M059J (cell line): ENCODE measurements around the gene CFAP251. TPM values are rescaled to one million over a fixed set of nuclear protein-coding genes. Genes with fewer than 3 reads are reported as not detected.

Experiments used
- DNase-seq: peaks from one replicate; pipeline ENCODE4 v3.0.0-alpha.2; 2012; ENCODE audit warnings: low read depth
- total RNA-seq: library from RNA; depleted of rRNA; stranded (reverse); fragments of >200 nt; shearing (Covaris generic); gene quantifications from 2 replicates; pipeline ENCODE4 v1.2.3, GENCODE V29; 2014; rRNA removed

The CFAP251 gene
- total RNA-seq, 1 experiment from 2014 or later = 1.1 TPM

DNA sequence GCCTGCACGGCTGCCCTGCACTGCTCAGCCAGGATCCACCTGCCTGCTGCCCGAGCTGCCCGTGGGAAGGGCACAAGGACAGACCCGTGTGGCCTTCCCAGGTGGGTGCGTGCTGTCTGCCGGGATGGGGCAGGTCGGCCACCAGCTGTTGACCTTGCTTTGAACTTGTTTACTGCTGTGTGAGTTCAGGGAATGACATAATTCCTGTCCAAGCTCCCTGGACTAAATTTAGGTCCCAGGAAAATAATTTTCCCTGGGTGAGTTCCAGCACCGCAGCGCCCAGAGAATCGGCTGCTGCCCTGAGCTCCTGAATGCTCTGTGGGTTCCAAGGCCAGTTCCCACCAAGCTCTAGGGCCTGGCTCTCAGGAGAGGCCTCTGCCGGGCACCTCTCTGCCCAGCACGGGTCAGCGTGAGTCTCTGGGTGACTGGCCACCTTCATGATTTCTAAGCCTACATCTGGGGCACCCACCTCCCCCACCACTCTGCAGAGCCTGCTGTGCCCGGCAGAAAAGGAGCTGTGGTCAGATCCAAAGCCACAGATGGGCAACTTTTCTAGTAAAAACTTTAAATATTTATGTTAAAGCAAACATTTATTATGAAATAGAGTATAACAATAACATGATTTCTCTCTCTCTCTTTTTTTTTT lies 133.0 kb downstream of the CFAP251 start:
- peak; percentile 30 for DNase-seq

DNA sequence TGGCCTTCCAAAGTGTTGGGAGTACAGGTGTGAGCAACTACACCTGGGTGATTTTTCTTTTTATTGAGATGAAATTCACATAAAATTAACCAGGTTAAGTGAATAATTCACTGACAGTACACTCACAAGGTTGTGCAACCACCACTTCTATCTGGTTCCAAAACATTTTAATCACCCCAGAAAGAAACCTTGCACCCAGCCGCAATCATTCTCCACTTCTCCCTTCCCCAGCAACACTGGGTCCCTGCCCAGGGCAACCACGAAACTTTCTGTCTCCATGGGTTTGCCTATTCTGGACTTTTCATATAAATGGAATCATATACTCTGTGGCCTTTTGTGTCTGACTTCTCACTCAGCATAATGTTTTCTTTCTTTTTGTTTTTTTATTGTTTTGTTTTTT lies 133.9 kb downstream of the CFAP251 start:
- DNase-seq = no peak

Other genes with a start within 250 kb of the CFAP251 start
- 0.25 TPM in 1 of 2 replicates, not detected in the other for gene MORN3, start 248.9 kb upstream of the CFAP251 start, total RNA-seq
- gene TMEM120B, start 205.8 kb upstream of the CFAP251 start, total RNA-seq = 6.3 and 8.3 TPM in 2 replicates
- 0.27 and 0.42 TPM in 2 replicates for gene RHOF, start 124.9 kb upstream of the CFAP251 start, total RNA-seq
- gene SETD1B, start 114.6 kb upstream of the CFAP251 start, total RNA-seq = 2.7 and 3.9 TPM in 2 replicates
- gene HPD, start 59.7 kb upstream of the CFAP251 start, total RNA-seq = 2.3 and 3.7 TPM in 2 replicates
- 65.7 and 73.8 TPM in 2 replicates for gene PSMD9, start 29.8 kb upstream of the CFAP251 start, total RNA-seq
- gene BCL7A, start 103.3 kb downstream of the CFAP251 start, total RNA-seq = 3.9 and 4.0 TPM in 2 replicates
- 3.2 and 7.7 TPM in 2 replicates for gene MLXIP, start 160.2 kb downstream of the CFAP251 start, total RNA-seq